ENCODE measurements around the gene TRPV2.

TRPV2 gene

GRCh38 chr17:16378636-16379282, 36.6 kb upstream of the TRPV2 start:
- H3K27ac ChIP-seq = no peak overlapping the region
- DNase-seq = no peak

GRCh38 chr17:16379654-16380053, 35.7 kb upstream of the TRPV2 start:
- Histone ChIP-seq H3K4me3 (ENCODE audit: low read depth, low read length) (no peak overlapping the region), H3K36me3 (no peaks in the 10 kb centered on the region), H3K27me3 (ENCODE audit: insufficient read depth, low read depth, severe bottlenecking) (no peaks in the 10 kb centered on the region), H3K27ac (no peak overlapping the region), H3K9me3 (ENCODE audit: severe bottlenecking) (peaks cover 7% of the 10 kb centered on the region)
- no peak for TF ChIP-seq CTCF (IDR thresholded peaks at IDR 0.05; ENCODE audit: low read depth, low read length)
- DNase-seq = no peak

More at GRCh38 chr17:16378636-16379282, 36.6 kb upstream of the TRPV2 start:
- Histone ChIP-seq H3K36me3 (no peaks in the 10 kb centered on the region), H3K4me3 (ENCODE audit: low read depth, low read length) (no peak overlapping the region), H3K9me3 (ENCODE audit: severe bottlenecking) (peaks cover 7% of the 10 kb centered on the region), H3K27me3 (ENCODE audit: insufficient read depth, low read depth, severe bottlenecking) (no peaks in the 10 kb centered on the region)
- TF ChIP-seq CTCF (IDR thresholded peaks at IDR 0.05; ENCODE audit: low read depth, low read length) = no peak

GRCh38 chr17:16380640-16381495, 34.5 kb upstream of the TRPV2 start, which contains the start of gene UBB:
Gene UBB (plus strand): TSS chr17:16381091. CDS start chr17:16381908, 817 bp downstream.
- TF ChIP-seq CTCF (IDR thresholded peaks at IDR 0.05; ENCODE audit: low read depth, low read length) = no peak
- Histone ChIP-seq H3K4me3 (ENCODE audit: low read depth, low read length) (peak within 1 kb of the TSS; percentile 29), H3K27me3 (ENCODE audit: insufficient read depth, low read depth, severe bottlenecking) (no peaks in the 10 kb centered on the region), H3K36me3 (no peaks in the 10 kb centered on the region), H3K9me3 (ENCODE audit: severe bottlenecking) (peaks cover 7% of the 10 kb centered on the region), H3K27ac (peak within 1 kb of the TSS; percentile 25)
- DNase-seq = peak; percentile 38

GRCh38 chr17:16381496-16381820, 33.9 kb upstream of the TRPV2 start:
- no peak for TF ChIP-seq CTCF (IDR thresholded peaks at IDR 0.05; ENCODE audit: low read depth, low read length)
- Histone ChIP-seq H3K4me3 (ENCODE audit: low read depth, low read length) (peak overlapping the region; percentile 29), H3K27ac (no peak overlapping the region), H3K36me3 (no peaks in the 10 kb centered on the region), H3K9me3 (ENCODE audit: severe bottlenecking) (peaks cover 7% of the 10 kb centered on the region), H3K27me3 (ENCODE audit: insufficient read depth, low read depth, severe bottlenecking) (no peaks in the 10 kb centered on the region)
- no peak for DNase-seq

- Histone ChIP-seq H3K36me3 (no peaks in the 10 kb centered on the region), H3K4me3 (ENCODE audit: low read depth, low read length) (no peak overlapping the region), H3K27me3 (ENCODE audit: insufficient read depth, low read depth, severe bottlenecking) (no peaks in the 10 kb centered on the region), H3K27ac (no peak overlapping the region), H3K9me3 (ENCODE audit: severe bottlenecking) (peaks cover 7% of the 10 kb centered on the region)
- no peak for TF ChIP-seq CTCF (IDR thresholded peaks at IDR 0.05; ENCODE audit: low read depth, low read length)
- no peak for DNase-seq
Observed at GRCh38 chr17:16383216-16383615, 32.2 kb upstream of the TRPV2 start.
